ENCODE data around the gene OR5H14.
"Not testable (repeated sequence)": the region's sequence is repeated elsewhere in the genome, so short reads cannot be mapped to it uniquely, and the experiment has no call there.

DNA sequence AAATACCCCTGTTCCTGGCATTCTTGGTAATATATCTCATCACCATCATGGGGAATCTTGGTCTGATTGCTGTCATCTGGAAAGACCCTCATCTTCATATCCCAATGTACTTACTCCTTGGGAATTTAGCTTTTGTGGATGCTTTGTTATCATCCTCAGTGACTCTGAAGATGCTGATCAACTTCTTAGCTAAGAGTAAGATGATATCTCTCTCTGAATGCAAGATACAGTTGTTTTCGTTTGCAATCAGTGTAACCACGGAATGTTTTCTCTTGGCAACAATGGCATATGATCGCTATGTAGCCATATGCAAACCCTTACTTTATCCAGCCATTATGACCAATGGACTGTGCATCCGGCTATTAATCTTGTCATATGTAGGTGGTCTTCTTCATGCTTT lies 2.2 kb downstream of the OR5H14 start:
- TF ChIP-seq, protein P1, sequence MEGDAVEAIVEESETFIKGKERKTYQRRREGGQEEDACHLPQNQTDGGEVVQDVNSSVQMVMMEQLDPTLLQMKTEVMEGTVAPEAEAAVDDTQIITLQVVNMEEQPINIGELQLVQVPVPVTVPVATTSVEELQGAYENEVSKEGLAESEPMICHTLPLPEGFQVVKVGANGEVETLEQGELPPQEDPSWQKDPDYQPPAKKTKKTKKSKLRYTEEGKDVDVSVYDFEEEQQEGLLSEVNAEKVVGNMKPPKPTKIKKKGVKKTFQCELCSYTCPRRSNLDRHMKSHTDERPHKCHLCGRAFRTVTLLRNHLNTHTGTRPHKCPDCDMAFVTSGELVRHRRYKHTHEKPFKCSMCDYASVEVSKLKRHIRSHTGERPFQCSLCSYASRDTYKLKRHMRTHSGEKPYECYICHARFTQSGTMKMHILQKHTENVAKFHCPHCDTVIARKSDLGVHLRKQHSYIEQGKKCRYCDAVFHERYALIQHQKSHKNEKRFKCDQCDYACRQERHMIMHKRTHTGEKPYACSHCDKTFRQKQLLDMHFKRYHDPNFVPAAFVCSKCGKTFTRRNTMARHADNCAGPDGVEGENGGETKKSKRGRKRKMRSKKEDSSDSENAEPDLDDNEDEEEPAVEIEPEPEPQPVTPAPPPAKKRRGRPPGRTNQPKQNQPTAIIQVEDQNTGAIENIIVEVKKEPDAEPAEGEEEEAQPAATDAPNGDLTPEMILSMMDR (IDR thresholded peaks at IDR 0.05), result not testable (repeated sequence)
- not testable (repeated sequence) for TF ChIP-seq EP300 (IDR thresholded peaks at IDR 0.05)
